Stimulated activated CD4-positive, alpha-beta T cell treated with anti-CD3 and anti-CD28 coated beads, Interleukin-2, amount 100 ng/mL, for 24 hours (primary cell): Measurements from ENCODE around the gene VWA1.
"Not testable (repeated sequence)": the region's sequence is repeated elsewhere in the genome, so short reads cannot be mapped to it uniquely, and the experiment has no call there.

Experiments used
- DNase-seq, 2 donors: peaks; one replicate each; pipeline ENCODE4 v3.0.0-alpha.2; 2020

Gene VWA1

GRCh38 chr1:1437033-1437903 lies 1.8 kb downstream of the VWA1 start:
- no peak for DNase-seq

DNA sequence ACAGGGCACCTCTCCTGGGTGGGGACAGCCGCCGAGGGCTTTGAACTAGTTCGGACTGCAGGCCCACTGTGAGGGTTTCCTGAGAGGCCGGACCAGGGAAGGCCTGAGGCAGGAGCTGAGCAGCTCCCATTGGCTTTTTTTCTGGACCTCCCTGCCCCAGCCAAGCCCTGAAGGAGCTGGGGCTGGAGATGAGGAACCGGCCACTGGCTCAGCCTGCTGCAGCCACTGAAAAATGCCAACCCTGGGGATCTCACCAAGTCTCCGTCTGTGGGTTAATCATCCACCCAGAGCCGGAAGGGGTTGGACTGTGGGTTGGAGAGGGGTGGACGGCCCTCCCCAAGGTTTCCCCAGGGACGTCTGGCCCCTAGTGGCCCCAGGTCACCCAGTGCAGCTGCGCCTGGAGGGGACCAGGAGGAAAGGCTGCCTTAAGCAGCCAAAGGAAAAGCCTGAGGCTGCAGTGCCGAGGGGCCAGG lies 2.5 kb downstream of the VWA1 start:
- no peak for DNase-seq

DNA sequence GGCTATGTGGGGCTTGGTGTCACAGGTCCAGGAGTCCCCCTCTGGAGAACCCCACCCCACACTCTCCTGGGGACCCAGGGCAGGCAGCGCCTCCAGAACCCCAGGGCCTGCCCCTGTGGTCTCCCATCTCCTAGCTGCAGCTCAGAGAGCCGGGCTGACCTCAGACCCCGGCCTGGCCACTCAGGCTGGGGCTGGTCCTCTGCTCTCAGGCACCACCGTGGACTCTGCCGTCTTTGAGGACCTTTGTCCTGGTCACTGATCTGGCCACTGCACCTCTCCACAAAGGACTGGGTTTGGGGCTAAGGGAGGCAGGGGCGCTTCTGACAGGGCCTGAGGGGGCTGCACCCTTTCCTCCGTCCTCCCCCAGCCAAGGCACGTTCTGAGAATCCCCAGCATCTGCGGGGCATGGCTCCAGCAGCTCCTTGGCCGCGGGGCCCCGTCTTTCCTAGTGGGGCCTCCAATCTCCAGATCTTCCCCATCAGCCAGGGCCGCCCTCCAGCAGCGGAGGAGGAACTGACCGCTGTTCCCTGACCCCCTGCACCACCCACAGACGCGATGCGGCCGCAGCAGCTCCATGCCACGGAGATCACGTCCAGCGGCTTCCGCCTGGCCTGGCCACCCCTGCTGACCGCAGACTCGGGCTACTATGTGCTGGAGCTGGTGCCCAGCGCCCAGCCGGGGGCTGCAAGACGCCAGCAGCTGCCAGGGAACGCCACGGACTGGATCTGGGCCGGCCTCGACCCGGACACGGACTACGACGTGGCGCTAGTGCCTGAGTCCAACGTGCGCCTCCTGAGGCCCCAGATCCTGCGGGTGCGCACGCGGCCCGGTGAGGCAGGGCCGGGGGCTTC lies 3.3 kb downstream of the VWA1 start:
- DNase-seq = no peak

DNA sequence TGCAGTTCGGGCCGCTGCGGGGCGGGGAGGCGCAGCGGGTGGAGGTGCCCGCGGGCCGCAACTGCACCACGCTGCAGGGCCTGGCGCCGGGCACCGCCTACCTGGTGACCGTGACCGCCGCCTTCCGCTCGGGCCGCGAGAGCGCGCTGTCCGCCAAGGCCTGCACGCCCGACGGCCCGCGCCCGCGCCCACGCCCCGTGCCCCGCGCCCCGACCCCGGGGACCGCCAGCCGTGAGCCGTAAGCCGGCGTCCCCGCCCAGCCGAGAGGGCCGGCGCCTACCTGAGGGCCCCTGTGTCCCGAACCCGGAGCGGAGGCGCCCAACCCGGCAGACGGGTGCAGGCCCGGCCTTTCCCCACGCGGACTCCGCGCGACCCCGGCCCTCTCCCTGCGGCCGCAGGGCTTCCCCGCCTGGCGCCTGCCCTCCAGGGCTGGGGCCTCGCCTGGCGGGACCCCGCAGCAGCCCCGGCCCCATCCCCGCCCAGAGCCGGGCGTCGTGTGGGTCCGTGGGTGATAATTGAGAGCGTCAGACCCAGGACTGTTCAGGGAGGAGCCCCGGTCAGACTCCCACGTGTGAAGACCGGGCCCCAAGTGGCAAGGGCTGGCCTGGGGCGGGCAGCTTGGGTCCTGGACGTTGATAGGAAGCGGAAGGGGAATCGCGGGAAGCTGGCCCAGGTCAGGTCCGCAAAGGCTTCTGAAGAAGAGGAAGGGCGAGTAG lies 4.2 kb downstream of the VWA1 start:
- DNase-seq = no peak

DNA sequence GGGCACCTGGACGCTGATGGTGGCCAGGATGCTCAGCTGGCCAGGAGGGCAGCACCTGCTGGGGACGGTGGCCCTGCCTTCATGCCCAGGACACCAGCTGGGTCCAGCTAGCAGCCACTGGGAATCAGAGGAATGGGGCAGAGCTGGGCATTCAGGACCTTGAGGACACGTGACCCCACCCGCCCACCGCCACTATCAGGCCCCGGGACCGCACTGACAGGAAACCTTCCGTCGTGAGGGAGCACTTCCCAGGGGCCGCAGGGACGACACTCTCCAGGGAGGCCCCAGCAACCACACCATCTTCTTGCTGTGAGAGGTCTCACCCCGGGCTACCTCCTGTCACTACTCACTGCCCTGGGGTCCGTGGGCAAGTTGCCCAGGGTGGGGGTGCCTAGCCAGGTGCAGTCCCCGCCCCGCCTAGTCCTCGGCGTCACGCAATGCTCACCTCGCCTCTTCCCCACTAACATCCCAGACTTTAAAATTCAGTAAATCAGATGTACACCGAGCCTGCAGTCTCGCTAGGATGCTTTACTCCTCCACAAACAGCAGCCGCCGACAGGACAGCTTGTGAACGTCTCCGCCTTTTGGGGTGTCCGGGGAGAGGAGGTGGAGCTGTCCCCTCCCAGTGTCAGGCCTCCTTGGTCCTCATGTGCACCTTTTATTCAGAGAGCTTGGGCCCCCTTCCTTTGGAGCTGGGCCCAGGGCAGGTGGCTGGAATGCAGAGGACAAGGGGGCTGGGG lies 4.9 kb downstream of the VWA1 start:
- no peak for DNase-seq

DNA sequence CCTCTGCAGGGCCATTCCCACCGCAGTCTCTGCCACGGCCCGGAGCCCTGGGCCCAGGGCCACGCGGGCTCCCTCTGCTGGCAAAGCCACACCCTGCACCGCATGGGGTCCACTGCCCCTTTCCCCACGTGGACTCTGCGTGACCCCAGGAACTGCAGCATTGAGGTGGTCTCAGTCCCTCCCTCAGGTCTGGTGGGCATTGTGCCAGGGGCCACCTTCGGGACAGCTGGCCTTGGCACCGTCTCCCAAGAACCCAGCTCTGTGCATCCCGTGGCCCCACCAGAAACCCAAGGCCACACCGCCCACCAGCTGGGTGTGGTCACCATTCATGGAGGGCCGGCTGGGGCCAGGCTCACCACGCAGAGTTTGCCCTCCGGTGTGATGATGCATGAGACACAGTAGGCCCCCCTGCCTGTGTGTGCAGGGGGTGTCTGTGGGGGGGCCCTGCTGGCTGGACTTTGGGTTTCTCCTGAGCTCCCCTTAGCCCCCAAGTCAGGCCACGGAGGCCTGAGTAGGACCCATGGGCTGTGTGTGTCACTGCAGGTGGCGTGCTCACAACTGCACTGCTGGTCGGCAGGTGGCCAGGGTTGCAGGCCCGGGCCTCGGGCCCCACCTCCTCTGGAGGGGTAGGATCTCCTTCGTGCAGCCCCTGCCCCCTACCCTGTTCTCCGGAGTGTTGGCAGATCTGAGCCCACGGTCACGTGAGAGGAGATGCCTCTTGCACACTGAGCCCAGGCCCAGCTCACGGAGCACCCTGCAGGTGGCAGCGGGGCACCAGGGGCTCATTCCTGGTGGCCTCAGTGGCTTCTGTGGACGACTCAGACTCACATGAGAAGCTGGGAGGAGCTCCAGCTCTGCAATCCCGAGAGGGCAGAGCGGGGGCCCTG lies 5.8 kb downstream of the VWA1 start:
- peak; percentile 75 to 77 for DNase-seq

DNA sequence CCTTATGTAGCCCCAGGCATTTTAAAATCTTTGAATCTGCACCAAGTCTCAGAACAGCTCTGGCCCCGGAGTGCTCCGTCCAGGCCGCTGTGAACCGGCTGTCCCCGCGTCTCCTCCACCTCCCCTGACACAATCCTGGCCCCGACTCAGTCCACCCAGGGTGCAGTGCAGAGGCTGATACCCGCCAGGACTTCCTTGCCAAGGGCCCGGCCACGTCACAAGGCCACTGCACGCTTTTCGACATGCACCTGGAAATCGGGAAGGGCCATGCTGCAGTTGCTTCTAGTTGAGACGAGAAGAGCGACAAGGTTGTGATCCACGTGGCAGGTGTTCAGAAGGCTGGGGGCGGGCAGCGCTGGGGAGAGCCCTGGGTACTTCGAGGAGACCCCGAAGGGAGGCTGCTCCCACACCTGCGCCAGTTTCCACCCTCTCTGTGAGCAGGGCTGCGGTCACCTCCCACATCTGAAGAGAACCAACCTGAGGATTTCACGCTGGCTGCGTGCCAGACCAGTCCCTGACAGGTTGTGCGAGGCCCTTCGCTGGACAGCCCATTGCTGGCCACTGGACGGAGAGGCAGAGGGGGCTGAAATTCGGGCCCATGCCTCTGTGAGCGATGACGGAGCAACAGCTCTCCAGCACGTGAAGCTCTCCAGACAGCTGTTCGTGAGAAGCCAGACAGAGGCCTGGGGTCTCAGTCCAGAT lies 6.7 kb downstream of the VWA1 start:
- DNase-seq = no peak

DNA sequence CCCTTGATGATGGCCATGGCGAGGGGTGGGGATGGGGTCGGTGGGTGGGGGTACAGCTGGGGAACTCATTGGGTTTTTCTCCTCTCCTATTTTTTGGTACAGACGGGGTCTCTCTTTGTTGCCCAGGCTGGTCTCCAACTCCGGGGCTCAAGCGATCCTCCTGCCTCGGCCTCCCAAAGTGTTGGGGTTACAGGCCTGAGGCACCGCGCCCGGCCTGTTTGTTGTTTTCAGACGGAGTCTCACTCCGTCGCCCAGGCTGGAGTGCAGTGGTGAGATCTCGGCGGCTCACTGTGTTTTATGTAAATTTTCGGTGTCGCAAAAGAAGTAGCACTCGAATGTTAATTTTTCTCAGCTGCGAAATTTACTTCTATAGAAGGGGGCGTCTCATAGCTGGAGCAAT lies 11.1 kb downstream of the VWA1 start:
- not testable (repeated sequence) for DNase-seq

DNA sequence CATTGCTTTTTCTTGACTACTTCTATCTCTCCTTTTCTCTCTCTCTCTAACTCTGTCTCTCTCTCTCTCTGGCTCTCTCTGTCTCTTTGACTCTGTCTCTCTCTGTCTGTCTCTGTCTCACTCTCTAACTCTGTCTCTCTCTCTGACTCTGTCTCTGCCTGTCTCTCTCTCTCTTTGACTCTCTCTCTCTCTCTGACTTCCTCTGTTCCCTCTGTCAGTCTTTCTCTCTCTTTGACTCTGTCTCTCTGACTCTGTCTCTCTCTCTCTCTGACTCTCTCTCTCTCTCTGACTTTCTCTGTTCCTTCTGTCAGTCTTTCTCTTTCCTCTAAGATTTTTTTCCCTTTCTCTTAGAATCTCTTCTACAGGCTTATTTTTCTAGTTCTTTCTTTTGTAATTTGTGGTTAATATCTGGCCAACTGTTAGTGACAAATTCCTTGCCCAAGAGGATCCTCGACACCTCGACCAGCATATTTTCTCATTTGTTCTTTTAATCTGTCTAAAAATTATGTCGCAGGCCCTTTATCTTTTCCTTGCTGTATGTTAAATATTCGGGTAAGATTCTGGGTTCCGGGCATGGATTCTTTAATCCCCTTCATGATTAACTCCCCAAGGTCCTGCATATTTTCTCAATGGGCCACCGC lies 13.7 kb downstream of the VWA1 start, which contains the start of gene ATAD3C:
Gene ATAD3C, plus strand, starts transcription at position 591 of the 641 bp plus-strand sequence. CDS start 995 bp downstream, outside the sequence.
- DNase-seq = no peak

GRCh38 chr1:1450616-1451015 lies 15.1 kb downstream of the VWA1 start:
- not testable (repeated sequence) for DNase-seq

- DNase-seq = no peak
Observed at GRCh38 chr1:1451696-1452364, 16.3 kb downstream of the VWA1 start.

DNA sequence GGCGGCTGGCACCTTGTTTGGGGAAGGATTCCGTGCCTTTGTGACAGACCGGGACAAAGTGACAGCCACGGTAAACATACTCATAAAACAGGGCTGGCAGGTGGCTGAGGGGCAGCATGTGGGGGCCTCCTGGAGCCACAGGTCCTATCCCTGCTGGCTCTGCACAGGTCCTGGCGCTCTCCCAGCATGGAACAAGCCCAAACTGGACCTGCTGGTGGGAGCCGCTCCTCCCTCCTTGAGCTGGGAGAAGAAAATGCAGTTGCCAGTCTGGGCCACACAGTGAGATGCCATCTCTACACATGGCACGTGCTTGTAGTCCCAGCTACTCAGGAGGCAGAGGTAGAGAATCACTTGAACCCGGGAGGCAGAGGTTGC lies 16.9 kb downstream of the VWA1 start:
- DNase-seq = not testable (repeated sequence)

DNA sequence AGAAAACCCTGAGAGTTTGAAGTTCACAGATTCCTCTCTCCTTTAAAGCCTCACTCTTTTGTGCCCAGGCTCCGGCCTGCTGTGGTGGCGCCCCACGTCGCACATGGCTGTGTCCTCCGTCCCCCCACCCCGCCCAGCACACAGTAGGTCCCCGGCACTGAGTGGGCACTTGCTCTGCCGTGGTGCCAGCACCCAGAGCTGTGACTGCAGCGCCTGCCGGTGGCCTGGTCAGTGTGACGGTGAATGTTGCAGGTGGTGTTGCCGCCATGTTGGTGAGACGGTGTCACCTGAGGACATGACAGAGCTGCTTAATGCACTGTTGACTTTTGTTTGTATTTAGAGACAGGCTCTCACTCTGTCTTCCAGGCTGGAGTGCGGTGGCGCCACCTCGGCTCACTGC lies 17.4 kb downstream of the VWA1 start:
- no peak for DNase-seq

DNA sequence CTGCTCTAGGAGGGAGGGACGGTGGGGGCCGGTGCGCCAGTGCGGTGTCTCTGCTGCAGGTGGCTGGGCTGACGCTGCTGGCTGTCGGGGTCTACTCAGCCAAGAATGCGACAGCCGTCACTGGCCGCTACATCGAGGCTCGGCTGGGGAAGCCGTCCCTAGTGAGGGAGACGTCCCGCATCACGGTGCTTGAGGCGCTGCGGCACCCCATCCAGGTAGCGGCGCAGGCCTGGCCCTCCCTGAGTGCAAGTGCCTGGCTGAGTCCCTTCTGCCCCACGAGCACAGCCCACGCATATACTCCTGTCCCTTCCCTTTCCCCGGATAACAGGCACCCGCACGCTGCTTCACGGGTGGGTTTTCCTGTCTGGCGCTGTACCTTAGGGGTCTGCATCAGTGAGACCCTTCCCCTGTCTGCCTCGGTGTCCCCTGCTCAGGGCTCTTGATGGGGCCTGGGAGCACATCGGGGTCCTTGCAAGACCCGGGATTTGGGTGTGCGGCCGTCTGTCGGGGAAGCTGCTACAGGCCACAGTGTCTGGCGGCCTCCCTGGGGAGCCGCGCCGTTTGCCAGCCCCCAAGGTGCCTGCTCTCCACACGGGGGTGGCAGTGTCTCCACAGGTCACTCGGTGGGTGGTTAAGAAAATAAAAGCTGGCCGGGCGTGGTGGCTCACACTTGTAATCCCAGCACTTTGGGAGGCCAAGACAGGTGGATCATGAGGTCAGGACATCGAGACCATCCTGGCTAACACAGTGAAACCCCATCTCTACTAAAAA lies 19.0 kb downstream of the VWA1 start:
- not testable (repeated sequence) for DNase-seq

DNA sequence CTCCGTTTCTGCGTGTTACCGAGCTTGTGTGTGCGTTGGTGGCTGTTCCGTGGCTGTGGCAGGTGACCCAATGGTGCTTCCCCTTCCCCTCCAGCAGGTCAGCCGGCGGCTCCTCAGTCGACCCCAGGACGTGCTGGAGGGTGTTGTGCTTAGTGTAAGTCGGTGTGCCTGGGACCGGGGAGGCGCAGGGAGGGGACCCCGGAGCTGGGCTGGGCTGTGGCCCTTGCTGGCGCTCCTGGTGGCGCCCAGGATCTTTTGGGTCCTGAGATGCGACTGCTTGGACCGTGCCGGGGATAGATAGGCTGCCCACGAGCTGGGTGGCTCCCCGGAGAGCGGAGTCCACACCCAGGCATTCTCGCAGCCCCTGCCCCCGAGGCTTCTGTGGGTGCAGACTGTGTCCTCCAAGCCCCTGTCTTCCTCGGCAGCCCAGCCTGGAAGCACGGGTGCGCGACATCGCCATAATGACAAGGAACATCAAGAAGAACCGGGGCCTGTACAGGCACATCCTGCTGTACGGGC lies 19.9 kb downstream of the VWA1 start:
- no peak for DNase-seq

DNA sequence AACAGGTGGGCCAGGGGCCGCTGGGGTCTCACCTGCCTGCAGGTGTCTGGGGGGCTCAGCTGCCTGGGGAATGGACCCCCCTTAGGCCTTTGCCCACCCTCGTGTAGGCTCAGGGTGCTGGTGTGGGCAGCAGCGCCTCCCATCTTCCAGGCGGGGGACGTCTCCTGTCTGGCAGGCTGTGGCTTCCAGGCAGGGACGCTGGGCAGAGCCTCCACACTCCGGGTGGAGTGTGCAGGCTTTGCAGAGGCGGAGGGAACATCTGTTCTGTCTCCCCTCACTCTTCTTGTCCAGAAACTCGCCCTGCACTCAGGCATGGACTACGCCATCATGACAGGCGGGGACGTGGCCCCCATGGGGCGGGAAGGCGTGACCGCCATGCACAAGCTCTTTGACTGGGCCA lies 20.4 kb downstream of the VWA1 start:
- DNase-seq = not testable (repeated sequence)

GRCh38 chr1:1456683-1457255 lies 21.3 kb downstream of the VWA1 start:
- DNase-seq = not testable (repeated sequence)

GRCh38 chr1:1459156-1459555 lies 23.7 kb downstream of the VWA1 start:
- DNase-seq = not testable (repeated sequence)
